ENCODE results near the gene RNF19B. TPM values are rescaled to one million over a fixed set of nuclear protein-coding genes. Genes with fewer than 3 reads are reported as not detected.

The RNF19B gene
- total and polyA plus RNA-seq, 2 of the 8 experiments (the other 6 are each of a cell fraction or from before 2014, with no cell fraction given), result 9.2 to 11.2 TPM

DNA sequence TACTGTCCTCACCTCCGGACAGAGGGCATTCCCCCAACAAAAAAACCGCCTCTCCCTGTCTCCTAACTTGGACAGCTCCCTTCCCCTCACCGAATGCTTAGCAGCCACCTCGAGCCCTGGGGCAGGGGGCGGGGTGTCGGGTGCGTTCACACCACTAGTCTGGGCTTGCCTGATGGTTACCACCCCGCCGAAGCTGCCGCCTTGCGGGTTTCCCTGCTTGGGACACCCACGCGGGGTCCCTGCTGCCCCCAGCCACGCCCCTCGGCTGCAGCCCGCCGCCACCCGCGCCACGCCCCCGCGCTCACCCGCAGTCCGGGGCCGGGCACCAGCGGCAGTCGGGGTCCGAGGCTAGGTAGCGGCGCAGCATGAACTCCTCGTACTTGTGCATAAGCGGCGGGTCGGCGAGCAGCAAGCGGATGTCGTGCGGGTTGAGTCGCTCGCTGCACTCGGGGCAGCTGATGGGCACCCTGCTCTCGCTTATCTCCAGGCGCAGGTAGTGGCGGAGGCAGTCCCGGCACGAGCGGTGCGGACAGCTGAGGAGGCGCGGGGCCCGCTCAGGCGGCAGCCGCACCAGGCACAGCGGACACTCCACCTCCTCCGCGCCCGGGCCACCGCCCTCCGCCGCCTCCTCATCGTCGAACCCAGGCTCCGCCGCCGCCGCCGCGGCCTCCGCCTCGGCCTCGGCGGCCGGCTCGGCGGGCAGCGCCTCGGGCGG lies 706 bp downstream of the RNF19B start:
- Histone ChIP-seq H2BK12ac (ENCODE audit: low read depth, low read length) (no peak overlapping the region), H3K18ac (ENCODE audit: extremely low read depth, low read length) (peak overlapping the region; percentile 32), H3K9me3 (ENCODE audit: insufficient read depth in 2 of 2, low read depth in 1 of 2, low read length in 1 of 2) (no peaks in the 10 kb centered on the region), H4K8ac (ENCODE audit: extremely low read depth, insufficient read depth, low read length) (peak overlapping the region; percentile 10; the same call in 1 of the 2 replicates), H2BK15ac (ENCODE audit: low read length) (no peak overlapping the region), H3K36me3 (ENCODE audit: control insufficient read depth in 2 of 4, insufficient read depth in 4 of 4, low read length in 3 of 4) (no peaks in the 10 kb centered on the region), H2AFZ (ENCODE audit: low read length) (no peak overlapping the region; the same call in 1 of the 2 replicates), H3K9ac (replicated peaks in 1 of 4; ENCODE audit: extremely low read depth in 1 of 4, low read depth in 3 of 4, low read length in 3 of 4) (peak overlapping the region; percentile 39 to 79 (median 48); a peak in 3 of 7 replicates), H2AK5ac (ENCODE audit: low read depth, low read length) (no peak overlapping the region), H3K79me2 (ENCODE audit: control insufficient read depth in 1 of 2, insufficient read depth in 2 of 2, low read length in 2 of 2) (peaks cover 0 to 28% of the 10 kb centered on the region in 2 experiments; a peak in 2 of 4 replicates), H4K5ac (ENCODE audit: insufficient read length, low read depth, low read length) (no peak overlapping the region), H3K4me2 (ENCODE audit: insufficient read depth in 1 of 2, low read depth in 2 of 2, low read length in 2 of 2) (peak overlapping the region; percentile 52 to 73), H3K27ac (ENCODE audit: low read depth, low read length) (no peak overlapping the region), H3K4ac (replicated peaks; ENCODE audit: insufficient read length, low read depth, low read length) (no peak overlapping the region), H2BK120ac (replicated peaks; ENCODE audit: low read depth, low read length) (no peak overlapping the region), H3K23me2 (ENCODE audit: low read depth, low read length) (peaks cover 2% of the 10 kb centered on the region; the same call in 1 of the 2 replicates), H2BK20ac (ENCODE audit: low read length) (no peak overlapping the region), H3K56ac (replicated peaks; ENCODE audit: insufficient read length, low read depth, low read length) (no peak overlapping the region), H3K4me3 (ENCODE audit: extremely low read depth in 1 of 4, insufficient read depth in 2 of 4, low read depth in 3 of 4, low read length in 4 of 4) (peak overlapping the region; percentile 70 to 83 (median 70)), H3K23ac (ENCODE audit: insufficient read length) (no peak overlapping the region), H3K4me1 (replicated peaks in 1 of 4; ENCODE audit: control insufficient read depth in 3 of 4, insufficient read depth in 4 of 4, low read length in 3 of 4) (peaks cover 0 to 5% (median 1%) of the 10 kb centered on the region in 4 experiments; a peak in 3 of 7 replicates), H4K20me1 (replicated peaks in 1 of 2; ENCODE audit: control insufficient read depth in 1 of 2, insufficient read depth in 2 of 2, low read length in 2 of 2) (peaks cover 4 to 13% of the 10 kb centered on the region in 2 experiments), H2BK5ac (ENCODE audit: low read depth, low read length) (no peak overlapping the region), H3K27me3 (replicated peaks in 1 of 4; ENCODE audit: control insufficient read depth in 3 of 4, extremely low read depth in 1 of 4, insufficient read depth in 3 of 4, low read length in 3 of 4) (peaks cover 0 to 6% (median 0%) of the 10 kb centered on the region in 4 experiments; a peak in 2 of 7 replicates), H3K14ac (ENCODE audit: insufficient read length) (no peak overlapping the region), H3K79me1 (ENCODE audit: low read depth, low read length) (no peaks in the 10 kb centered on the region; the same call in 1 of the 2 replicates), H4K91ac (replicated peaks; ENCODE audit: insufficient read length, low read length) (no peak overlapping the region)
- TF ChIP-seq, protein P1, sequence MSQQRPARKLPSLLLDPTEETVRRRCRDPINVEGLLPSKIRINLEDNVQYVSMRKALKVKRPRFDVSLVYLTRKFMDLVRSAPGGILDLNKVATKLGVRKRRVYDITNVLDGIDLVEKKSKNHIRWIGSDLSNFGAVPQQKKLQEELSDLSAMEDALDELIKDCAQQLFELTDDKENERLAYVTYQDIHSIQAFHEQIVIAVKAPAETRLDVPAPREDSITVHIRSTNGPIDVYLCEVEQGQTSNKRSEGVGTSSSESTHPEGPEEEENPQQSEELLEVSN (IDR thresholded peaks at IDR 0.05), result no peak
- TF ChIP-seq RBBP5 (IDR thresholded peaks at IDR 0.05; ENCODE audit: borderline replicate concordance, low read depth, low read length), result 0 out of 2 replicates have a peak, but pooled peaks have one; percentile 4
- TF ChIP-seq KDM4A (IDR thresholded peaks at IDR 0.05; ENCODE audit: low read depth, low read length, severe bottlenecking), result peak; percentile 58
- peak; percentile 36 for TF ChIP-seq SAP30 (IDR thresholded peaks at IDR 0.05; ENCODE audit: insufficient read depth, insufficient replicate concordance, low read length)
- no peak for TF ChIP-seq BCL11A (IDR thresholded peaks at IDR 0.05; ENCODE audit: low read depth in 2 of 2, low read length in 2 of 2)
- peak; percentile 49 for TF ChIP-seq ASH2L (IDR thresholded peaks at IDR 0.05; ENCODE audit: low read length)
- no peak for TF ChIP-seq GTF2F1 (IDR thresholded peaks at IDR 0.05; ENCODE audit: borderline replicate concordance, low read depth, low read length)
- TF ChIP-seq BRCA1 (IDR thresholded peaks at IDR 0.05; ENCODE audit: low read depth, low read length), result no peak
- 0 out of 2 replicates have a peak, but pooled peaks have one; percentile 56 for TF ChIP-seq POLR2AphosphoS5 (IDR thresholded peaks at IDR 0.05; ENCODE audit: low read depth, low read length)
- no peak for TF ChIP-seq RFX5 (IDR thresholded peaks at IDR 0.05; ENCODE audit: borderline replicate concordance, low read depth, low read length)
- CTCF ChIA-PET (ENCODE audit: partially characterized antibody), result interaction anchor here (0.9 to 1.6 kb wide), 5 partner anchors 9 to 122 kb away, joined by 3 to 7 read pairs (median 4); no protein-coding TSS in a partner anchor
- WGBS, 2 experiments (ENCODE audit: extremely low coverage in 1 of 2, insufficient coverage in 1 of 2, insufficient read length in 1 of 2, insufficient replicate concordance in 2 of 2, low coverage in 1 of 2, low lambda C conversion rate in 2 of 2, missing lambda C conversion rate in 1 of 2), result 4% methylated on average over 60 of the region's 78 CpGs; no CpG with 5 or more reads in 1 of the 2 experiments
- DNase-seq (ENCODE audit: low read depth in 1 of 2, low spot score in 2 of 2) (peak in 1 of 2 experiments; percentile 78), FAIRE-seq (no peak)
- POLR2A ChIA-PET (ENCODE audit: partially characterized antibody), result interaction anchor here (0.7 to 3.5 kb wide), 21 partner anchors 9 to 305 kb away, joined by 3 to 21 read pairs (median 4); partner anchors contain the start of genes AK2 and HPCA
